HepG2 (cell line): ENCODE data around the gene GNMT. TPM values are rescaled to one million over a fixed set of nuclear protein-coding genes. Genes with fewer than 3 reads are reported as not detected.
A peak's percentile ranks its signal among the peaks of the same experiment; 100 is the strongest.

Experiments used
- AKAP8 ChIP-seq: sonication (generic); formaldehyde crosslinking; IDR thresholded peaks from 2 replicates; pipeline ENCODE4 v1.5.1; 2020; ENCODE audit warnings: mild to moderate bottlenecking, missing genetic modification reagents
- HDAC6 ChIP-seq: fragments of 200-600 bp; sonication (generic); IDR thresholded peaks from 2 replicates; pipeline ENCODE4 v1.7.0; 2017; ENCODE audit warnings: mild to moderate bottlenecking, antibody characterized with exemption, low read length, low read depth
- ISL2 ChIP-seq: sonication (generic); formaldehyde crosslinking; IDR thresholded peaks from 2 replicates; pipeline ENCODE4 v1.5.0; 2020; ENCODE audit warnings: missing genetic modification reagents
- KDM5A ChIP-seq: fragments of 200-600 bp; sonication (generic); IDR thresholded peaks from 2 replicates; pipeline ENCODE4 v1.7.0; 2018; ENCODE audit warnings: antibody characterized with exemption, mild to moderate bottlenecking, low read length, borderline replicate concordance
- KLF9 ChIP-seq: IDR thresholded peaks from 2 replicates; pipeline ENCODE4 v1.6.1; 2016; ENCODE audit warnings: low read depth
- NCOR1 ChIP-seq: fragments of 200-600 bp; sonication (generic); IDR thresholded peaks from 2 replicates; pipeline ENCODE4 v1.7.0; 2017; ENCODE audit warnings: antibody characterized with exemption, low read length, borderline replicate concordance
- NFKB2 ChIP-seq: sonication (generic); formaldehyde crosslinking; IDR thresholded peaks from 2 replicates; pipeline ENCODE4 v1.4.0; 2020; ENCODE audit warnings: missing genetic modification reagents, borderline replicate concordance
- NFYC ChIP-seq: IDR thresholded peaks from 2 replicates; pipeline ENCODE4 v1.6.1; 2016; ENCODE audit warnings: missing genetic modification reagents, missing compliant biosample characterization
- NKX3-1 ChIP-seq: sonication (generic); formaldehyde crosslinking; IDR thresholded peaks from 2 replicates; pipeline ENCODE4 v1.5.0; 2020; ENCODE audit warnings: missing genetic modification reagents
- SAP130 ChIP-seq: IDR thresholded peaks from 2 replicates; pipeline ENCODE4 v1.6.1; 2016; ENCODE audit warnings: low read depth
- SMAD9 ChIP-seq: sonication (generic); formaldehyde crosslinking; IDR thresholded peaks from 2 replicates; pipeline ENCODE4 v1.5.1; 2020; ENCODE audit warnings: mild to moderate bottlenecking, missing genetic modification reagents
- THAP11 ChIP-seq: IDR thresholded peaks from 2 replicates; pipeline ENCODE4 v1.6.1; 2016; ENCODE audit warnings: missing biosample characterization, missing genetic modification reagents
- ZBTB7B ChIP-seq: sonication (generic); formaldehyde crosslinking; IDR thresholded peaks from 2 replicates; pipeline ENCODE4 v1.4.0; 2020; ENCODE audit warnings: missing genetic modification reagents
- ZMAT3 ChIP-seq: sonication (generic); formaldehyde crosslinking; conservative IDR thresholded peaks from 2 replicates; pipeline ENCODE4 v1.7.0; 2021; ENCODE audit warnings: missing genetic modification reagents
- ZNF746 ChIP-seq: sonication (generic); formaldehyde crosslinking; IDR thresholded peaks from 2 replicates; pipeline ENCODE4 v1.8.0; 2022; ENCODE audit warnings: mild to moderate bottlenecking, missing genetic modification reagents
- ZSCAN9 ChIP-seq: IDR thresholded peaks from 2 replicates; pipeline ENCODE4 v1.6.1; 2016; ENCODE audit warnings: borderline replicate concordance
- ZZZ3 ChIP-seq: sonication (generic); formaldehyde crosslinking; IDR thresholded peaks from 2 replicates; pipeline ENCODE4 v1.4.0; 2020; ENCODE audit warnings: missing genetic modification reagents, mild to moderate bottlenecking, borderline replicate concordance
- polyA plus RNA-seq, 8 experiments: library from polyadenylated mRNA; depleted of rRNA in 3 of 8; stranded (reverse) in 7 of 8; unstranded in 1 of 8; fragments of >200 nt; fragmentation: Illumina TruSeq in 4 of 8; extraction: Trizol in 4 of 8; gene quantifications; 2 replicates each; pipeline versions ENCODE4 v1.2.1 to v1.2.3, GENCODE V29; 2011 to 2016; ENCODE audit warnings: low read depth in 4 of 8, missing spikeins in 1 of 8, mixed read lengths in 1 of 8; ENCODE audit not compliant: insufficient read depth in 1 of 8
- total RNA-seq, 5 experiments: library from RNA; depleted of rRNA; stranded (reverse); fragments of >200 nt; fragmentation: Illumina TruSeq; extraction: Trizol; gene quantifications; 2 replicates each; pipeline ENCODE4 v1.2.3, GENCODE V29; 2016; ENCODE audit warnings: low read depth in 1 of 5
- TF ChIP-seq, protein P1 (sequence below): sonication (generic); formaldehyde crosslinking; IDR thresholded peaks from 2 replicates; pipeline ENCODE4 v1.5.0; 2020; ENCODE audit warnings: mild to moderate bottlenecking, missing genetic modification reagents, moderate library complexity
- TF ChIP-seq, protein P2 (sequence below): sonication (generic); formaldehyde crosslinking; IDR thresholded peaks from 2 replicates; pipeline ENCODE4 v1.4.0; 2020; ENCODE audit warnings: mild to moderate bottlenecking, missing genetic modification reagents, borderline replicate concordance
- TF ChIP-seq, protein P3 (sequence below): sonication (generic); formaldehyde crosslinking; conservative IDR thresholded peaks from 2 replicates; pipeline ENCODE4 v1.4.0; 2020; ENCODE audit warnings: mild to moderate bottlenecking, missing genetic modification reagents, moderate library complexity

Gene GNMT
- total and polyA plus RNA-seq, 2 of the 13 experiments (the other 11 are each of a cell fraction or from before 2014, with no cell fraction given), result 2.8 to 7.0 TPM

DNA sequence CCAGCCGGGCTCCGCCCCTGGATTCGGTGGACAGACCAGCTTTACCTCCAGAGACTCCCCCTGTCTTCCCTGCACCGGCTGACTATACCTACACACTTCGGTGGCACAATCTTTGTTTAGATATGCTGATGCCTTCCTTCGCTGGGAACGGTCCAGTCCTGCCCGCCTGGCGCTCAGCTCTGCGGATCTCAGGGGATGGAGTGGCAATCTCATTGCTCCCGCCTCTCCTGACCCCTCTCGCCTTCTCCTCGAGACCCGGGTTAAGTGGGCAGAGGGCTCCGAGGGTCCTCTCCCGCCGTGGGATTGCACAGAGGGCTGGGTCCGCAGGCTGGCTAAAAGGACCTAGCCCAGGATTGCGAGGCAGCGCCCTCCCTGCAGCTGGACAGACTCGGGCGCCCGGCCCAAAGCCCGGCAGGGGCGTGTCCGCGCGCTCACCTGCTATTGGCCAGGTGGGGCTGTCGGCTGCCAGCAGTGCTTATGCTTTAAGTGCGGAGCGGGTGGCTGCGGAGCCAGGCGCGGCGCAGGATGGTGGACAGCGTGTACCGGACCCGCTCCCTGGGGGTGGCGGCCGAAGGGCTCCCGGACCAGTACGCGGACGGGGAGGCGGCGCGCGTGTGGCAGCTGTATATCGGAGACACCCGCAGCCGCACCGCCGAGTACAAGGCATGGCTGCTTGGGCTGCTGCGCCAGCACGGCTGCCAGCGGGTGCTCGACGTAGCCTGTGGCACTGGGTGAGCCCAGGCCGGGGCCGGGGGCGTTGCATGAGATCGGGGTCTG is at the start of gene GNMT (continued):
- TF ChIP-seq, protein P1, sequence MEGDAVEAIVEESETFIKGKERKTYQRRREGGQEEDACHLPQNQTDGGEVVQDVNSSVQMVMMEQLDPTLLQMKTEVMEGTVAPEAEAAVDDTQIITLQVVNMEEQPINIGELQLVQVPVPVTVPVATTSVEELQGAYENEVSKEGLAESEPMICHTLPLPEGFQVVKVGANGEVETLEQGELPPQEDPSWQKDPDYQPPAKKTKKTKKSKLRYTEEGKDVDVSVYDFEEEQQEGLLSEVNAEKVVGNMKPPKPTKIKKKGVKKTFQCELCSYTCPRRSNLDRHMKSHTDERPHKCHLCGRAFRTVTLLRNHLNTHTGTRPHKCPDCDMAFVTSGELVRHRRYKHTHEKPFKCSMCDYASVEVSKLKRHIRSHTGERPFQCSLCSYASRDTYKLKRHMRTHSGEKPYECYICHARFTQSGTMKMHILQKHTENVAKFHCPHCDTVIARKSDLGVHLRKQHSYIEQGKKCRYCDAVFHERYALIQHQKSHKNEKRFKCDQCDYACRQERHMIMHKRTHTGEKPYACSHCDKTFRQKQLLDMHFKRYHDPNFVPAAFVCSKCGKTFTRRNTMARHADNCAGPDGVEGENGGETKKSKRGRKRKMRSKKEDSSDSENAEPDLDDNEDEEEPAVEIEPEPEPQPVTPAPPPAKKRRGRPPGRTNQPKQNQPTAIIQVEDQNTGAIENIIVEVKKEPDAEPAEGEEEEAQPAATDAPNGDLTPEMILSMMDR, result peak; percentile 66
- no peak; the same call in 1 of the 2 replicates for TF ChIP-seq AKAP8
- TF ChIP-seq, protein P2, sequence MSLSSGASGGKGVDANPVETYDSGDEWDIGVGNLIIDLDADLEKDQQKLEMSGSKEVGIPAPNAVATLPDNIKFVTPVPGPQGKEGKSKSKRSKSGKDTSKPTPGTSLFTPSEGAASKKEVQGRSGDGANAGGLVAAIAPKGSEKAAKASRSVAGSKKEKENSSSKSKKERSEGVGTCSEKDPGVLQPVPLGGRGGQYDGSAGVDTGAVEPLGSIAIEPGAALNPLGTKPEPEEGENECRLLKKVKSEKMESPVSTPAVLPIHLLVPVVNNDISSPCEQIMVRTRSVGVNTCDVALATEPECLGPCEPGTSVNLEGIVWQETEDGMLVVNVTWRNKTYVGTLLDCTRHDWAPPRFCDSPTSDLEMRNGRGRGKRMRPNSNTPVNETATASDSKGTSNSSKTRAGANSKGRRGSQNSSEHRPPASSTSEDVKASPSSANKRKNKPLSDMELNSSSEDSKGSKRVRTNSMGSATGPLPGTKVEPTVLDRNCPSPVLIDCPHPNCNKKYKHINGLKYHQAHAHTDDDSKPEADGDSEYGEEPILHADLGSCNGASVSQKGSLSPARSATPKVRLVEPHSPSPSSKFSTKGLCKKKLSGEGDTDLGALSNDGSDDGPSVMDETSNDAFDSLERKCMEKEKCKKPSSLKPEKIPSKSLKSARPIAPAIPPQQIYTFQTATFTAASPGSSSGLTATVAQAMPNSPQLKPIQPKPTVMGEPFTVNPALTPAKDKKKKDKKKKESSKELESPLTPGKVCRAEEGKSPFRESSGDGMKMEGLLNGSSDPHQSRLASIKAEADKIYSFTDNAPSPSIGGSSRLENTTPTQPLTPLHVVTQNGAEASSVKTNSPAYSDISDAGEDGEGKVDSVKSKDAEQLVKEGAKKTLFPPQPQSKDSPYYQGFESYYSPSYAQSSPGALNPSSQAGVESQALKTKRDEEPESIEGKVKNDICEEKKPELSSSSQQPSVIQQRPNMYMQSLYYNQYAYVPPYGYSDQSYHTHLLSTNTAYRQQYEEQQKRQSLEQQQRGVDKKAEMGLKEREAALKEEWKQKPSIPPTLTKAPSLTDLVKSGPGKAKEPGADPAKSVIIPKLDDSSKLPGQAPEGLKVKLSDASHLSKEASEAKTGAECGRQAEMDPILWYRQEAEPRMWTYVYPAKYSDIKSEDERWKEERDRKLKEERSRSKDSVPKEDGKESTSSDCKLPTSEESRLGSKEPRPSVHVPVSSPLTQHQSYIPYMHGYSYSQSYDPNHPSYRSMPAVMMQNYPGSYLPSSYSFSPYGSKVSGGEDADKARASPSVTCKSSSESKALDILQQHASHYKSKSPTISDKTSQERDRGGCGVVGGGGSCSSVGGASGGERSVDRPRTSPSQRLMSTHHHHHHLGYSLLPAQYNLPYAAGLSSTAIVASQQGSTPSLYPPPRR (CRISPR knock-in tag), result no peak
- TF ChIP-seq, protein P3, sequence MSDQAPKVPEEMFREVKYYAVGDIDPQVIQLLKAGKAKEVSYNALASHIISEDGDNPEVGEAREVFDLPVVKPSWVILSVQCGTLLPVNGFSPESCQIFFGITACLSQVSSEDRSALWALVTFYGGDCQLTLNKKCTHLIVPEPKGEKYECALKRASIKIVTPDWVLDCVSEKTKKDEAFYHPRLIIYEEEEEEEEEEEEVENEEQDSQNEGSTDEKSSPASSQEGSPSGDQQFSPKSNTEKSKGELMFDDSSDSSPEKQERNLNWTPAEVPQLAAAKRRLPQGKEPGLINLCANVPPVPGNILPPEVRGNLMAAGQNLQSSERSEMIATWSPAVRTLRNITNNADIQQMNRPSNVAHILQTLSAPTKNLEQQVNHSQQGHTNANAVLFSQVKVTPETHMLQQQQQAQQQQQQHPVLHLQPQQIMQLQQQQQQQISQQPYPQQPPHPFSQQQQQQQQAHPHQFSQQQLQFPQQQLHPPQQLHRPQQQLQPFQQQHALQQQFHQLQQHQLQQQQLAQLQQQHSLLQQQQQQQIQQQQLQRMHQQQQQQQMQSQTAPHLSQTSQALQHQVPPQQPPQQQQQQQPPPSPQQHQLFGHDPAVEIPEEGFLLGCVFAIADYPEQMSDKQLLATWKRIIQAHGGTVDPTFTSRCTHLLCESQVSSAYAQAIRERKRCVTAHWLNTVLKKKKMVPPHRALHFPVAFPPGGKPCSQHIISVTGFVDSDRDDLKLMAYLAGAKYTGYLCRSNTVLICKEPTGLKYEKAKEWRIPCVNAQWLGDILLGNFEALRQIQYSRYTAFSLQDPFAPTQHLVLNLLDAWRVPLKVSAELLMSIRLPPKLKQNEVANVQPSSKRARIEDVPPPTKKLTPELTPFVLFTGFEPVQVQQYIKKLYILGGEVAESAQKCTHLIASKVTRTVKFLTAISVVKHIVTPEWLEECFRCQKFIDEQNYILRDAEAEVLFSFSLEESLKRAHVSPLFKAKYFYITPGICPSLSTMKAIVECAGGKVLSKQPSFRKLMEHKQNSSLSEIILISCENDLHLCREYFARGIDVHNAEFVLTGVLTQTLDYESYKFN (CRISPR knock-in tag), result peak; percentile 43; the same call in 1 of the 2 replicates
- TF ChIP-seq HDAC6, result no peak
- TF ChIP-seq NFYC (CRISPR knock-in tag), result peak; percentile 79
- no peak for TF ChIP-seq ISL2 (CRISPR knock-in tag)
- TF ChIP-seq ZSCAN9, result peak; percentile 20; the same call in 1 of the 2 replicates
- 0 out of 2 replicates have a peak, but pooled peaks have one; percentile 33 for TF ChIP-seq THAP11 (CRISPR knock-in tag)
- peak; percentile 86; the same call in 1 of the 2 replicates for TF ChIP-seq NFKB2
- no peak for TF ChIP-seq NCOR1
- TF ChIP-seq SMAD9 (CRISPR knock-in tag), result 0 out of 2 replicates have a peak, but pooled peaks have one; percentile 21
- TF ChIP-seq ZBTB7B (CRISPR knock-in tag), result peak; percentile 51
- TF ChIP-seq NKX3-1 (CRISPR knock-in tag), result peak; percentile 47; the same call in 1 of the 2 replicates
- TF ChIP-seq KLF9, result 0 out of 2 replicates have a peak, but pooled peaks have one; percentile 67
- peak; percentile 96 for TF ChIP-seq SAP130 (CRISPR knock-in tag)
- TF ChIP-seq ZNF746, result no peak; the same call in 1 of the 2 replicates
- no peak for TF ChIP-seq ZZZ3
- TF ChIP-seq KDM5A, result no peak
- TF ChIP-seq ZMAT3, result peak; percentile 36; the same call in 1 of the 2 replicates
